K562 (cell line): Measurements from ENCODE around the gene MAD1L1.

ENCODE experiments used
- ATF3 ChIP-seq, 2 experiments: fragments of 450-650 bp in 1 of 2; sonication (generic) in 1 of 2; formaldehyde crosslinking in 1 of 2; IDR thresholded peaks in 1 of 2; conservative IDR thresholded peaks in 1 of 2; 2 replicates each; pipeline versions ENCODE4 v1.6.1 to v1.8.1; 2016 to 2023; ENCODE audit warnings: mild to moderate bottlenecking in 2 of 2, moderate library complexity in 2 of 2, inconsistent platforms in 1 of 2, missing genetic modification reagents in 1 of 2
- BRD4 ChIP-seq: fragments of 200-600 bp; sonication (generic); IDR thresholded peaks from 2 replicates; pipeline ENCODE4 v1.6.1; 2017; ENCODE audit warnings: inconsistent platforms
- CHD4 ChIP-seq: fragments of 200-600 bp; sonication (generic); IDR thresholded peaks from 3 replicates; pipeline ENCODE4 v1.6.1; 2012; ENCODE audit warnings: low read depth, mild to moderate bottlenecking, mixed read lengths, low read length, inconsistent platforms; ENCODE audit not compliant: insufficient read depth, insufficient replicate concordance, poor library complexity, severe bottlenecking
- CTCF ChIP-seq, 3 experiments: IDR thresholded peaks in 2 of 3; conservative IDR thresholded peaks in 1 of 3; 2 replicates each; pipeline ENCODE4 v1.5.1; 2011 to 2012; ENCODE audit warnings: low read length in 3 of 3, mild to moderate bottlenecking in 3 of 3, control low read depth in 2 of 3, improper control_type of control experiment in 1 of 3, inconsistent platforms in 1 of 3, low read depth in 1 of 3, mixed read lengths in 1 of 3, moderate library complexity in 1 of 3; ENCODE audit not compliant: insufficient read depth in 2 of 3
- MECOM ChIP-seq: fragments of 250-450 bp; sonication (Bioruptor Pico); IDR thresholded peaks from 2 replicates; pipeline ENCODE4 v1.8.0; 2022; ENCODE audit warnings: inconsistent platforms
- NFXL1 ChIP-seq: fragments of 450-650 bp; formaldehyde crosslinking; IDR thresholded peaks from 2 replicates; pipeline ENCODE4 v1.4.0; 2021; ENCODE audit warnings: mild to moderate bottlenecking
- NKRF ChIP-seq: fragments of 450-650 bp; IDR thresholded peaks from 2 replicates; pipeline ENCODE4 v1.6.1; 2016; ENCODE audit warnings: borderline replicate concordance
- PREB ChIP-seq: sonication (generic); formaldehyde crosslinking; IDR thresholded peaks from 2 replicates; pipeline ENCODE4 v1.8.1; 2023; ENCODE audit warnings: mild to moderate bottlenecking, missing genetic modification reagents
- PRPF4 ChIP-seq: fragments of 200-400 bp; formaldehyde crosslinking; IDR thresholded peaks from one replicate; pipeline ENCODE4 v1.6.1; 2017; ENCODE audit warnings: low read length, low read depth, mild to moderate bottlenecking; ENCODE audit not compliant: insufficient read depth, poor library complexity, severe bottlenecking
- TCF7L2 ChIP-seq: fragments of 150-350 bp; IDR thresholded peaks from 2 replicates; pipeline ENCODE4 v1.6.1; 2016; ENCODE audit warnings: low read depth, mild to moderate bottlenecking, low read length, moderate library complexity
- ZNF316 ChIP-seq: fragments of 450-650 bp; IDR thresholded peaks from 2 replicates; pipeline ENCODE4 v1.6.1; 2016

GRCh38 chr7:1899951-1900762 is 332.6 kb downstream of the MAD1L1 start:
- TF ChIP-seq ZNF316 (no peak), MECOM (CRISPR knock-in tag) (no peak), ATF3 (IDR thresholded peaks at IDR 0.05) (no peak), ATF3 (CRISPR knock-in tag; conservative IDR thresholded peaks at IDR 0.05) (no peak), PRPF4 (no peak), TCF7L2 (no peak), NFXL1 (no peak), BRD4 (no peak), PREB (CRISPR knock-in tag) (no peak), CHD4 (no peak), CTCF (IDR thresholded peaks at IDR 0.05 in 2 of 3, conservative IDR thresholded peaks at IDR 0.05 in 1 of 3; ENCODE audit: insufficient read depth in 2 of 3, low read depth in 1 of 3, low read length in 3 of 3) (no peak), NKRF (no peak)
